Parathyroid adenoma (tissue), 2 donors: ENCODE measurements around the gene POM121L2.

Experiments used
- H2AFZ ChIP-seq: fragments of 300-600 bp; sonication (generic); one replicate; pipeline ENCODE4 v1.7.0; 2017; ENCODE audit warnings: antibody characterized with exemption, mild to moderate bottlenecking
- H3K27ac ChIP-seq: fragments of 300-600 bp; sonication (generic); one replicate; pipeline ENCODE4 v1.7.0; 2017
- H3K27me3 ChIP-seq: fragments of 300-600 bp; sonication (generic); one replicate; pipeline ENCODE4 v1.7.0; 2017; ENCODE audit warnings: low read length; ENCODE audit not compliant: control insufficient read depth, insufficient read depth
- H3K36me3 ChIP-seq: fragments of 300-600 bp; sonication (generic); one replicate; pipeline ENCODE4 v1.7.0; 2017; ENCODE audit warnings: low read length; ENCODE audit not compliant: control insufficient read depth, insufficient read depth
- H3K4me1 ChIP-seq: fragments of 300-600 bp; sonication (generic); one replicate; pipeline ENCODE4 v1.7.0; 2017; ENCODE audit warnings: control low read depth
- H3K4me2 ChIP-seq: fragments of 300-600 bp; sonication (generic); one replicate; pipeline ENCODE4 v1.7.0; 2017; ENCODE audit warnings: low read length
- H3K4me3 ChIP-seq: fragments of 300-600 bp; sonication (generic); one replicate; pipeline ENCODE4 v1.7.0; 2017; ENCODE audit warnings: low read depth, low read length
- H3K79me2 ChIP-seq: fragments of 300-600 bp; sonication (generic); one replicate; pipeline ENCODE4 v1.7.0; 2017; ENCODE audit warnings: control low read depth
- H3K9ac ChIP-seq: fragments of 300-600 bp; sonication (generic); one replicate; pipeline ENCODE4 v1.7.0; 2017; ENCODE audit warnings: mild to moderate bottlenecking
- H3K9me3 ChIP-seq: fragments of 300-600 bp; sonication (generic); one replicate; pipeline ENCODE4 v1.7.0; 2017; ENCODE audit warnings: low read length; ENCODE audit not compliant: control insufficient read depth
- TF ChIP-seq, protein P1 (sequence below): fragments of 300-600 bp; sonication (generic); IDR thresholded peaks from one replicate; pipeline ENCODE4 v1.7.0; 2017; ENCODE audit warnings: antibody characterized with exemption, mild to moderate bottlenecking
- donor health status: primary hyperparathyroidism.

Gene POM121L2

GRCh38 chr6:27283279-27283678 lies 28.8 kb downstream of the POM121L2 start:
- Histone ChIP-seq H3K4me1 (no peaks in the 10 kb centered on the region), H3K79me2 (no peaks in the 10 kb centered on the region), H3K9me3 (peaks cover 3% of the 10 kb centered on the region), H3K4me2 (no peak overlapping the region), H3K27ac (no peak overlapping the region), H3K4me3 (no peak overlapping the region), H2AFZ (no peak overlapping the region), H3K27me3 (peaks cover 7% of the 10 kb centered on the region), H3K36me3 (no peaks in the 10 kb centered on the region), H3K9ac (no peak overlapping the region)
- TF ChIP-seq, protein P1, sequence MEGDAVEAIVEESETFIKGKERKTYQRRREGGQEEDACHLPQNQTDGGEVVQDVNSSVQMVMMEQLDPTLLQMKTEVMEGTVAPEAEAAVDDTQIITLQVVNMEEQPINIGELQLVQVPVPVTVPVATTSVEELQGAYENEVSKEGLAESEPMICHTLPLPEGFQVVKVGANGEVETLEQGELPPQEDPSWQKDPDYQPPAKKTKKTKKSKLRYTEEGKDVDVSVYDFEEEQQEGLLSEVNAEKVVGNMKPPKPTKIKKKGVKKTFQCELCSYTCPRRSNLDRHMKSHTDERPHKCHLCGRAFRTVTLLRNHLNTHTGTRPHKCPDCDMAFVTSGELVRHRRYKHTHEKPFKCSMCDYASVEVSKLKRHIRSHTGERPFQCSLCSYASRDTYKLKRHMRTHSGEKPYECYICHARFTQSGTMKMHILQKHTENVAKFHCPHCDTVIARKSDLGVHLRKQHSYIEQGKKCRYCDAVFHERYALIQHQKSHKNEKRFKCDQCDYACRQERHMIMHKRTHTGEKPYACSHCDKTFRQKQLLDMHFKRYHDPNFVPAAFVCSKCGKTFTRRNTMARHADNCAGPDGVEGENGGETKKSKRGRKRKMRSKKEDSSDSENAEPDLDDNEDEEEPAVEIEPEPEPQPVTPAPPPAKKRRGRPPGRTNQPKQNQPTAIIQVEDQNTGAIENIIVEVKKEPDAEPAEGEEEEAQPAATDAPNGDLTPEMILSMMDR: no peak

DNA sequence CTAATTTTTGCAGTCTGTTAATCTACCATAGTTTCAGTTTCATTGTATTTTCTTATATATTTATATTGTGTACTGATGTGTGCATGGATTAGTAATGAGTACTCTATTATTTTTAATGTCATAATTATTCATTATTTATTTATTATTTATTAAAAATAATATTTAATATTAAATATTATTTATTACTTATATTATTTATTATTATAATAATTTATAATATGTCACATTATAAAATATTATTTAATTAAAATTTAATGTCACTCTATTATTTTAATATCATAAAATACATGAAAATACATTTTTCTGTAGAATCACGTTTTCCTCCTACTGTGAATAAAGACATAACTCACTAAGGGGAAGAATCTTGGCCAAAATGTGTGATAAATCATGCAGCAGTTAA lies 30.5 kb downstream of the POM121L2 start:
- Histone ChIP-seq H3K36me3 (no peaks in the 10 kb centered on the region), H3K27me3 (no peaks in the 10 kb centered on the region), H3K9ac (no peak overlapping the region), H3K79me2 (no peaks in the 10 kb centered on the region), H2AFZ (no peak overlapping the region), H3K4me1 (no peaks in the 10 kb centered on the region), H3K9me3 (peaks cover 3% of the 10 kb centered on the region), H3K4me2 (no peak overlapping the region), H3K4me3 (no peak overlapping the region), H3K27ac (no peak overlapping the region)
- TF ChIP-seq, protein P1: no peak

DNA sequence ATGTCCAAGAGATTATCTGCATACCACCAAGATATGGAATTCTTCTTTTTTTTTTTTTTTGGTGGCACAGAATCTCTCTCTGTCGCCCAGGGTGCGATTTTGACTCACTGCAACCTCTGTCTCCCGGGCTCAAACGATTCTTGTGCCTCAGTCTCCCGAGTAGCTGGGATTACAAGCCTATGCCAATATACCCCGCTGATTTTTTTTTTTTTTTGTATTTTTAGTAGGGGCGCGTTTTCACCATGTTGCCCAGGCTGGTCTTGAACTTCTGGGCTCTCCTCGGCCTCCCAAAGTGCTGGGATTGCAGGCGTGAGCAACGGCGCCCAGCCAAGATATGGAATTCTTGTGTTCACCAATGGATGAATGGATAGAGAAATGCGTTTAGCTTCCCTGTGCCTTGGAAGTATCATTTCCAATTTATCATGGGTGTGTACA lies 31.0 kb downstream of the POM121L2 start:
- TF ChIP-seq, protein P1: no peak
- Histone ChIP-seq H3K36me3 (no peaks in the 10 kb centered on the region), H3K9ac (no peak overlapping the region), H3K4me3 (no peak overlapping the region), H3K79me2 (no peaks in the 10 kb centered on the region), H2AFZ (no peak overlapping the region), H3K27me3 (no peaks in the 10 kb centered on the region), H3K4me1 (no peaks in the 10 kb centered on the region), H3K27ac (no peak overlapping the region), H3K9me3 (peaks cover under 1% of the 10 kb centered on the region), H3K4me2 (no peak overlapping the region)

GRCh38 chr6:27280540-27281000 lies 31.5 kb downstream of the POM121L2 start:
- no peaks in the 10 kb centered on the region for H3K9me3 ChIP-seq
- H3K36me3 ChIP-seq: no peaks in the 10 kb centered on the region
- no peaks in the 10 kb centered on the region for H3K27me3 ChIP-seq
- H2AFZ ChIP-seq: no peak overlapping the region
- H3K4me3 ChIP-seq: no peak overlapping the region
- H3K9ac ChIP-seq: no peak overlapping the region
- H3K27ac ChIP-seq: no peak overlapping the region
- H3K4me1 ChIP-seq: no peaks in the 10 kb centered on the region
- no peak overlapping the region for H3K4me2 ChIP-seq
- TF ChIP-seq, protein P1: no peak
- no peaks in the 10 kb centered on the region for H3K79me2 ChIP-seq

- Histone ChIP-seq H3K9ac (no peak overlapping the region), H3K27me3 (no peaks in the 10 kb centered on the region), H3K36me3 (no peaks in the 10 kb centered on the region), H3K4me2 (no peak overlapping the region), H3K4me3 (no peak overlapping the region), H3K9me3 (no peaks in the 10 kb centered on the region), H2AFZ (no peak overlapping the region), H3K27ac (no peak overlapping the region), H3K79me2 (no peaks in the 10 kb centered on the region), H3K4me1 (no peaks in the 10 kb centered on the region)
- TF ChIP-seq, protein P1: no peak
These were observed 32.0 kb downstream of the POM121L2 start for GRCh38 chr6:27280064-27280539.
